ENCODE data around the gene PPP1R13B.

DNA sequence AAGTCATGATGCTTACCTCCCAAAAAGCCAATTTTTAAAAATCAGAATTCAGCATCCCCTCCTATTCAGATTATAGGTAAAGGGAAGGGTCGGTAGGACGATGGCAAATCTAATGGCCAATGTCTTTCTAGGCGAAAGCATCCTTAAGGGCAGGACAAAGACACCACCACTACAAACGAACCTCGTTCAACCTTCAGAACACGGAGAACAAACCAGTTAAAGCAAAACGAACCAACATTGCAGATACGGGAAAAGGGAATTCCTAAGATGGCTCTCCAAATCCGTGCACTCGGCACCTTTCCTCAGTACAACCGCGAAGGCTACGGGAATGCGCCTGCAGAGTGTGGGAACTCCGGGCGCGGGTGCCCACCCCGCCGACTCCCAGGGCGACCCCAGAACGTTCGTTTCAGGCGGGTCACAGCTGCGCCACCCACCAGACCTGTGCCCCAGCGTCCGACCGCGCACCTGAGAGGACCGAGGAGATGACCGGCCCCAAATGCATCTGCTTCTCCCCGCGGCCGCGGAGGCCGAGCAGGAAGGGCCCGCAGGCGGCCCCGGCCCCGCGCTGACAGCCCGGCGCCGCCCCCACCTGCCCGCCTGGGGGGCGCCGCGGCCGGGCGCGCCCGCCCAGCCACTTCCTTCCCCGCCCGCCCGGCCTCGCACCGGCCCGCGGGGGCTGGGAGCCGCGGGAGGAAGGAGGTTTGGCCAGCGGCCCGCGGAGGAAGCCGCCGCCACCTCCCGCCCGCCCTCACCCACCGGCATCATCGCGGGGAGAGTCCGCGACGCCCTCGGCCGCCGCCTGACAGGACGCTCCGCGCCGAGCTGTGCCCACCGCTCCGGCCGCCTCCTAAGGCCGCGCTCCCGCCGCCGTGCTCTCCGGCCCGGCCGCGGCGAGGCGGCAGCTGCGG is 578 bp downstream of the PPP1R13B start:
- 0 out of 2 replicates have a peak, but pooled peaks have one; percentile 37 for TF ChIP-seq SIN3A (IDR thresholded peaks at IDR 0.05; ENCODE audit: borderline replicate concordance, insufficient read depth, low read depth, low read length)
- TF ChIP-seq TCF7L2 (IDR thresholded peaks at IDR 0.05; ENCODE audit: low read depth, low read length): no peak
- TF ChIP-seq, protein P1, sequence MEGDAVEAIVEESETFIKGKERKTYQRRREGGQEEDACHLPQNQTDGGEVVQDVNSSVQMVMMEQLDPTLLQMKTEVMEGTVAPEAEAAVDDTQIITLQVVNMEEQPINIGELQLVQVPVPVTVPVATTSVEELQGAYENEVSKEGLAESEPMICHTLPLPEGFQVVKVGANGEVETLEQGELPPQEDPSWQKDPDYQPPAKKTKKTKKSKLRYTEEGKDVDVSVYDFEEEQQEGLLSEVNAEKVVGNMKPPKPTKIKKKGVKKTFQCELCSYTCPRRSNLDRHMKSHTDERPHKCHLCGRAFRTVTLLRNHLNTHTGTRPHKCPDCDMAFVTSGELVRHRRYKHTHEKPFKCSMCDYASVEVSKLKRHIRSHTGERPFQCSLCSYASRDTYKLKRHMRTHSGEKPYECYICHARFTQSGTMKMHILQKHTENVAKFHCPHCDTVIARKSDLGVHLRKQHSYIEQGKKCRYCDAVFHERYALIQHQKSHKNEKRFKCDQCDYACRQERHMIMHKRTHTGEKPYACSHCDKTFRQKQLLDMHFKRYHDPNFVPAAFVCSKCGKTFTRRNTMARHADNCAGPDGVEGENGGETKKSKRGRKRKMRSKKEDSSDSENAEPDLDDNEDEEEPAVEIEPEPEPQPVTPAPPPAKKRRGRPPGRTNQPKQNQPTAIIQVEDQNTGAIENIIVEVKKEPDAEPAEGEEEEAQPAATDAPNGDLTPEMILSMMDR (IDR thresholded peaks at IDR 0.05): no peak
- no peak for TF ChIP-seq POLR2AphosphoS5 (IDR thresholded peaks at IDR 0.05; ENCODE audit: low read depth, low read length)
